RWPE1 (cell line): ENCODE data around the gene XRCC5.
"Not testable (repeated sequence)": the region's sequence is repeated elsewhere in the genome, so short reads cannot be mapped to it uniquely, and the experiment has no call there.

Experiments used
- CTCF ChIA-PET: fragments of 350-600 bp; sonication (Branson Sonifier 250); formaldehyde crosslinking; extraction: SDS; loops from one replicate; lab custom pipeline; 2021; lab: Yijun Ruan, JAX
- POLR2A ChIA-PET: fragments of 400-600 bp; formaldehyde crosslinking; extraction: SDS; loops from one replicate; lab custom pipeline; 2020; ENCODE audit warnings: antibody characterized with exemption; ENCODE audit not compliant: low non-redundant PET; lab: Yijun Ruan, JAX
- DNase-seq: peaks from one replicate; pipeline ENCODE4 v3.0.0; 2012; ENCODE audit warnings: low spot score
- H3K27ac ChIP-seq: fragments of 450-650 bp; 2 replicates; pipeline ENCODE4 v1.5.1; 2017
- TF ChIP-seq, protein P1 (sequence below): fragments of 450-650 bp; conservative IDR thresholded peaks from 2 replicates; pipeline ENCODE4 v1.5.1; 2017; ENCODE audit warnings: low read depth, mild to moderate bottlenecking

The XRCC5 gene

DNA sequence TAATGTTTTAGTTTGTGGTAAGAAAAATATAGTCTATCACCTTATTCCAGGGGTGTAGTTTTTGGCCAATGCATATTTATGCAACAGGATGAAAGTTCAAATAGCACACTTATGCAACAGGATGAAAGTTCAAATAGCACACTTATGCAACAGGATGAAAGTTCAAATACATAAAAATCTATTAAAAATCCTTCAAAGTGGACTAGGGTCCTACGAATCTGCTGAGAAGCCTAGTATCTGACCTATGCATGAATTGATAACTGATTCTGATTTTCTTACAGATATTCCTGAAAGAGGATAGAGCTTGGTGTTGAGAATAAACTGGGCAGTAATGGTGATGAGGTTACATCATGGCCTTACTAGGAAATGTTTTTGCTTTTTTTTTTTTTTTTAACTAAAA is 30.4 kb upstream of the XRCC5 start:
- H3K27ac ChIP-seq, result no peak overlapping the region
- POLR2A ChIA-PET, result no interaction called here
- DNase-seq, result no peak
- TF ChIP-seq, protein P1, sequence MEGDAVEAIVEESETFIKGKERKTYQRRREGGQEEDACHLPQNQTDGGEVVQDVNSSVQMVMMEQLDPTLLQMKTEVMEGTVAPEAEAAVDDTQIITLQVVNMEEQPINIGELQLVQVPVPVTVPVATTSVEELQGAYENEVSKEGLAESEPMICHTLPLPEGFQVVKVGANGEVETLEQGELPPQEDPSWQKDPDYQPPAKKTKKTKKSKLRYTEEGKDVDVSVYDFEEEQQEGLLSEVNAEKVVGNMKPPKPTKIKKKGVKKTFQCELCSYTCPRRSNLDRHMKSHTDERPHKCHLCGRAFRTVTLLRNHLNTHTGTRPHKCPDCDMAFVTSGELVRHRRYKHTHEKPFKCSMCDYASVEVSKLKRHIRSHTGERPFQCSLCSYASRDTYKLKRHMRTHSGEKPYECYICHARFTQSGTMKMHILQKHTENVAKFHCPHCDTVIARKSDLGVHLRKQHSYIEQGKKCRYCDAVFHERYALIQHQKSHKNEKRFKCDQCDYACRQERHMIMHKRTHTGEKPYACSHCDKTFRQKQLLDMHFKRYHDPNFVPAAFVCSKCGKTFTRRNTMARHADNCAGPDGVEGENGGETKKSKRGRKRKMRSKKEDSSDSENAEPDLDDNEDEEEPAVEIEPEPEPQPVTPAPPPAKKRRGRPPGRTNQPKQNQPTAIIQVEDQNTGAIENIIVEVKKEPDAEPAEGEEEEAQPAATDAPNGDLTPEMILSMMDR, result no peak
- CTCF ChIA-PET, result interaction anchor here (0.6 kb wide), 1 partner anchor 44 kb away, joined by 3 read pairs; no protein-coding TSS in a partner anchor

DNA sequence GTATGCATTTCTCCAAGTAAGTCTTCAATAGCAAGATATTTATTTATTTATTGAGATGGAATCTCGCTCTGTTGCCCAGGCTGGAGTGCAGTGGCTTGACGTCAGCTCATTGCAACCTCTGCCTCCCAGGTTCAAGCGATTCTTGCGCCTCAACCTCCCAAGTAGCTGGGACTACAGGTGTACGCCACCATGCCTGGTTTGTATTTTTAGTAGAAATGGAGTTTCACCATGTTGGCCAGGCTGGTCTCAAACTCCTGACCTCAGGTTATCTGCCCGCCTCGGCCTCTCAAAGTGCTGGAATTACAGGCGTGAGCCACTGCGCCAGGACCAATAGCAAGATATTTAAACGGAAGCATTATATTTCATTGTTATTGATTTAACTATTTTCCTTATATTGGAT is 29.1 kb upstream of the XRCC5 start:
- DNase-seq, POLR2A ChIA-PET, H3K27ac ChIP-seq: not testable (repeated sequence)
- CTCF ChIA-PET, result interaction anchor here (0.6 kb wide), 1 partner anchor 48 kb away, joined by 3 read pairs; no protein-coding TSS in a partner anchor

DNA sequence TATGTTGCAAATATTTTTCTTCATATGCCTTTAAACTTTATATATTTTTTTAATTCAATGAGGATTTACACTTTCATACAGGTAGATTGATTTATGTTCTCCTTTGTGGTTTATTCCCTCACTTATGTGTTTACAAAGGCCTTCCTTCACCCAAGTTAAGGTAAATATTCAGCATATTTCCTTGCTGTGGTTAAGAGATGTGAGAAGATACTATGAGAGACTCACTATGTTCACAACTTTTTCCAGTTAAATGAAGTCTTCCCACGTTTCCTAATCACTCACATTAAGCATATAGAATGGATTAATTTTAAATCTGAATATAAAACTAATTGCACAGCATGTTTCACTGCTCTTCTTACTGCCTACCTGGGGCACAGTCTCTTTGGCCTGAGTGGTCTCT is 28.1 kb upstream of the XRCC5 start:
- no peak for DNase-seq
- CTCF ChIA-PET, result interaction anchor here (0.6 to 1.4 kb wide), 4 partner anchors 11 to 149 kb away, joined by 3 to 5 read pairs (median 4); no protein-coding TSS in a partner anchor
- TF ChIP-seq, protein P1, result no peak
- POLR2A ChIA-PET, result interaction anchor here (1.5 kb wide), 1 partner anchor 28 kb away, joined by 8 read pairs; the partner anchor contains the start of gene XRCC5
- H3K27ac ChIP-seq, result peak overlapping the region; percentile 63

DNA sequence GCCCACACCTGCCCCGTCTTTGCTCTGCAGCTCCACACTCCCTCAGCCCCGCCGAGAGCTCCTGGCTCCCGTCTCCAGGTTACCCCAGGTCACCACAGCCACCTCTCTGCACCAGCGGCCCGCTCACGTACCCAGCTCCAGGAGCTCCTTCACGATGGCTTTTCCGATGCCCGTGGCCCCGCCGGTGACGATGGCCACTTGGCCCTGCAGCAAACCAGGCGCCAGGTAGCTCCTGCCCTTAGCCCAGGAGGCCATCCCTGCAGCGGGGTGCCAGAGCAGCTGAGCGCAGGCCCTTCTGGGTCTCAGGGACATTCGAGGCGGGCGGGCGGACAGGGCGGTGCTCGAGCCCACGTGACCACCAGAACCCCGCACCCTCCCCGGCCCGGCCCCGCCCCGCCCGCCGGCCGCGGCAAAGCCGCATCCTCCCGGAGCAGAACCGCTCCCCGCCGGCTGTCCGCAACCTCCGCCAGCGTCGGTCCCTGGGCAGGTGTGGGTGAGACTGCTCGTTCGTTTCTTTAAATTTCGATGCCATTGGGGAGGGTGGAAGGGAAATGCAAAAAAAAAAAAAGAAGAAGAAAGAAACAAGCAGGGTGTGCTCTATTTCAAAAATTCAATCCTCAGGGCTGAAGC is 27.5 kb upstream of the XRCC5 start, which contains the start of the genes PECR and TMEM169:
Gene PECR (minus strand): TSS at position 323 of the 630 bp plus-strand sequence. CDS start 68 bp downstream, at position 255.
Gene TMEM169 (plus strand): TSS at position 433 of the 630 bp plus-strand sequence. CDS start 14,045 bp downstream, outside the sequence.
- ChIA-PET POLR2A (interaction anchor here (1.5 kb wide), 1 partner anchor 27 kb away, joined by 8 read pairs; the partner anchor contains the start of gene XRCC5), CTCF (interaction anchor here (0.6 to 1.4 kb wide), 5 partner anchors 10 to 149 kb away, joined by 3 to 5 read pairs (median 4); no protein-coding TSS in a partner anchor)
- peak; percentile 88 for DNase-seq
- peak within 1 kb of the TSS; percentile 63 for H3K27ac ChIP-seq
- TF ChIP-seq, protein P1, result no peak

DNA sequence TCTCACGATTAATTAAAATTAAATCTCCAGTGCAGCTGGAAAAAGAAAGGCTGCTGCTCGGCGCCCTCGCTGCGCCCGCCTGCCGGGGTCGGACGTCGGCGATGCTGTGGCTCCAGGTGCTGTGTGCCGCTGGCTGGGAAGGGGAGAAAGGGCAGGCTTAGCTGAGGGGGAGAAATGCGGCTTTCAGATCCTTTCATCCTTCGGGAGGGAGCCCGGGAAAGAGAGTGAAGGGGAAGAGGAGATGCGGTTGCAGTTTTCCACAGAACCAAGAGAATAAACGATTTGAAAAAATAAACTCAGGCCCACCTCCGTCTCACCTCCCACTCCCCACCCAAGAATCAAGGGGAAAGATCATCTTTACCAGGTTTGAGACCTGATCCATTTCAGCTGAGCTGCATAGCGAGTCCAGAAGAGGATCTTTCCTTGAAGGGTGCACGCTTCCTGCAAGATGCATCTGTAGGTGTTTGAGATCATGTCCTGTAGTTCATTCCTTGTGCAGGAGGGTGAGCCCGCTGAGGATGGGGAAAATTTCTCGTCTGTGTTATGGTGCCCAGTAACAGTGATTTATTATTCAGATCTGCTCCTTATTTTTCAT is 26.9 kb upstream of the XRCC5 start:
- peak overlapping the region; percentile 63 for H3K27ac ChIP-seq
- CTCF ChIA-PET, result interaction anchor here (0.9 to 1.4 kb wide), 3 partner anchors 10 to 32 kb away, joined by 3 to 5 read pairs (median 3); no protein-coding TSS in a partner anchor
- POLR2A ChIA-PET, result interaction anchor here (1.5 kb wide), 1 partner anchor 26 kb away, joined by 8 read pairs; the partner anchor contains the start of gene XRCC5
- DNase-seq, result peak; percentile 16
- TF ChIP-seq, protein P1, result no peak

DNA sequence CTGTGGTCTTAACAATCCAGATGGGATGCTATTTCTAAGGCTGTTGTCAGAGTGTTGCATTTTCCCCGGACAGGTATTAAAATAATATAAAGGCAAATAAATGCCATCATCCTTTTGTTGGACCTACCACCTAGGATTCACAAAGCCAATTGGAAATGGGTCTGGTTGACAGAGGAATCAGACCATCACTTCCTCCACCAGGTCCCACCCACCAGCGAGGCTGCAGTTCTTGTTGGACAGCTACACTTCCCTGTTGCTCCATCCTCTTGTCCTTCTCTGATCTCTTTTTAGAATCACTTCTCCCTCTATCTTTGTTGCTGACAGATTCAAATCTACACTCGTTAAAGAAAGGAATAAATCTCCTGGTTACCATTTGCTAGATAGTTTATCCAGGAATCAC is 26.3 kb upstream of the XRCC5 start:
- no peak overlapping the region for H3K27ac ChIP-seq
- no peak for DNase-seq
- ChIA-PET POLR2A (no interaction called here), CTCF (no interaction called here)
- TF ChIP-seq, protein P1, result no peak
